Myocyte (in vitro differentiated cells): Measurements from ENCODE around the gene MIER2. TPM values are rescaled to one million over a fixed set of nuclear protein-coding genes. Genes with fewer than 3 reads are reported as not detected.

Source experiments
- DNase-seq: peaks from one replicate; pipeline ENCODE4 v3.0.0-alpha.2; 2012; ENCODE audit warnings: low read depth
- total RNA-seq: library from RNA; depleted of rRNA; stranded (reverse); fragments of >200 nt; gene quantifications from 2 replicates; pipeline ENCODE4 v1.2.3, GENCODE V29; 2014

Gene MIER2
- total RNA-seq, 1 donor from 2014 or later, result 16.0 TPM

- no peak for DNase-seq
Observed at GRCh38 chr19:310781-311496, 33.7 kb downstream of the MIER2 start.

DNA sequence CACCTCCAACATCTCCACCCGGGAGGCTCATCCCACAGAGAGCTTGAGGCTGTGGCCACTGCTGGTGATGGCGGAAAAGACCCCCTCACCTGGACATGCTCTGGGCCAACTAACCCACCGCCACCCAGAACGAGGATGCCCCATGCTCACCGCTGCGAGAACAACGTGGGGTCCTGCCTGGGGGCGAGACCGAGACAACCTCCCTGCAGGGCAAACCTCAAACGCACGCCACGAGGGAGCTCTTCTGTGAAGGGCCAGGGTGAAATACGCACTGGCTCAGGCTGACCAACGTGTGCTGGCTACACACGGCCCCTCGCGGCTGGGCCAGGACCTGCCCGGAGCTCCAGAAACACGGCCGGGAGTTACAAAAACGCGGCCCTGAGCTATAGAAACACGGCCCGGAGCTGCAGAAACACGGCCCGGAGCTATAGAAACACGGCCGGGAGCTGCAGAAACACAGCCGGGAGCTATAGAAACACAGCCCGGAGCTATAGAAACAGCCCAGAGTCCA lies 34.4 kb downstream of the MIER2 start:
- DNase-seq, result no peak

- DNase-seq, result no peak
Observed at GRCh38 chr19:309206-309565, 35.4 kb downstream of the MIER2 start.

DNA sequence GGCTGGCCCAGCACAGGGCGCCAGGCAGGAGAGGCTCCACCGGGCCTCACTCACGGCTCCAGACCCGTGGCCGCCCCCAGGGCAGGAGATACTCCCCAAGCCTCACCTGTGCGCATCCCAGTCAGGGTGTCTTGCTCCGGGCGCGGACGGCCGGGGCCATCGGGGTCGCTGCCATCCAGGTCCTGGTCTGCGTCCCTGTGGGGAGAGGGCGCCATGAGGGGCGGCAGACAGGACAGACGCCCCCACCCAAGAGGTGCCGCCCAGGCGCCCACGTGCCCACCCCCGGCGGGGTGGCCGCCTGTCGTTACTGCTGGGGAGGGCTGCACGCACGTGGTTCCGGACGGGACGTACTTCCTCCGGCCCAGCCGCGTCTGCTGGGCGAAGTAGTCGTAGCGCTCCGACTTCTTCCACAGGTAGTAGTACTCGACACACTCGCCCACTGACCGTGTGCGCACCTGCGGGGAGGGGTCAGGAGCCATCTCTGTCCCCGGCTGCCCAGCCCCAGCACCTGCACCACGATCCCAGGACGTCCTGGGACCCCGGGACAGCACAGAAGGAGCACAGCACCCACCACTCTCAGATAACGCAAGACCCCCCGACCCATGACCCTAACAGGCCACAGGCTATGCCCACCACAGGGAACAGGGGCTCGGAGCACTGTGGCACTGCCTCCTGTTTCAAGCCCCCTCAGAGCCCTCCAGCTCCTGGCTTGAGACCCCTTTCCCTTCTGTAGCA lies 36.0 kb downstream of the MIER2 start:
- DNase-seq, result no peak

- DNase-seq, result no peak
Observed at GRCh38 chr19:307793-308420, 36.7 kb downstream of the MIER2 start.

DNA sequence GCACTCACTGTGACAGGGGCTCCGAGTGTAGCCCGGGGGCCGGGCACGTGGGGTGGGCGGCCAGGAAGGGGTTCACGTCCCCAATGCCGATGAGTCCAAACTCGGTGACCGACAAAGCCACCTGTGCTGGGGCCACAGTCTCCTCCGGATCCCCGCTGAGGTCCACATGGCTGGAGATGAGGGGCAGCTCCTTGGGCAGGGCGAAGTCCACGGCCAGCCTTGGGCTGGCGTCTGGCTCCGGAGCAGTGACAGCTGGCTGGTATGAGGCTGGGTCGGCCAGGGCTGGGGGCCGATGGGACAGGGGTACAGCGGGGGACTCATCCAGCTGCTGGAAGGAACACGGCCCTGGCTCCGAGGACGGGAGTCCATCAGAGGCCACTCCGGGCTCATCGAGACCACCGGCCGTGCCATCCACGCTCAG lies 37.5 kb downstream of the MIER2 start:
- DNase-seq, result no peak

GRCh38 chr19:306151-306900 lies 38.3 kb downstream of the MIER2 start:
- DNase-seq, result no peak

- DNase-seq, result no peak
Observed at GRCh38 chr19:305240-306150, 39.1 kb downstream of the MIER2 start.

DNA sequence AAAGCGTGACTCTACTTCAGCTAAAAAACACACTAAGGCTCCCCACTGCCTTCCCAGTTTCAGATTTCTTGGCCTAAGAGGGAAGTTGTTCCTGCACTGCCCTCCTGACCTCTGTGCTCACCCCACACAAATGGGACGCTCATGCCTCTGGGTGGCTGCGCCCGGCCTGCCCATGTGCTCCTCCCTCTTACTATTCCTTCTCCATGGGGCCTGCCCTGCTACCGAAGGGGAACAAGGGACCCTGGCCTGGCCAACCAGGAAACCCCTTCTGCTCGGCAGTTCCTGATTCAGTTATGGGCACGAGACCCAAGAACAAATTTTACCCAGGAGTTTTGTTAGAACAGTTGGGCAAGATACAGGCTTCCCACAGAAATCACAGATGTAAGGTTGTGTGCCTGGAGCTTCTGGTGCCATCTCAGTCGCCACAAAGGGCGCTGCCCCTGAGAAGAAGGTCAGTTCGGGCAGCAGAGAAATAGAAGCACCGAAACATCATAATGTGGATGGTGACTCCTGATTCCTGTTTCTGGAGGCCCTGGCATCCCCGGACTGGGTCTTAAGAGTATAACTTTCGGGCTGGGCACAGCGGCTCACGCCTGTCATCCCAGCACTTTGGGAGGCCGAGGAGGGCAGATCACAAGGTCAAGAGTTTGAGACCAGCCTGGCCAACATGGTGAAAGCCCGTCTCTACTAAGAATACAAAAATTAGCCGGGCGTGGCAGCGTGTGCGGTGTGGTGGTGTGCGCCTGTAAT lies 47.9 kb downstream of the MIER2 start:
- DNase-seq, result no peak

- DNase-seq, result no peak
Observed at GRCh38 chr19:295687-296370, 48.8 kb downstream of the MIER2 start.

DNA sequence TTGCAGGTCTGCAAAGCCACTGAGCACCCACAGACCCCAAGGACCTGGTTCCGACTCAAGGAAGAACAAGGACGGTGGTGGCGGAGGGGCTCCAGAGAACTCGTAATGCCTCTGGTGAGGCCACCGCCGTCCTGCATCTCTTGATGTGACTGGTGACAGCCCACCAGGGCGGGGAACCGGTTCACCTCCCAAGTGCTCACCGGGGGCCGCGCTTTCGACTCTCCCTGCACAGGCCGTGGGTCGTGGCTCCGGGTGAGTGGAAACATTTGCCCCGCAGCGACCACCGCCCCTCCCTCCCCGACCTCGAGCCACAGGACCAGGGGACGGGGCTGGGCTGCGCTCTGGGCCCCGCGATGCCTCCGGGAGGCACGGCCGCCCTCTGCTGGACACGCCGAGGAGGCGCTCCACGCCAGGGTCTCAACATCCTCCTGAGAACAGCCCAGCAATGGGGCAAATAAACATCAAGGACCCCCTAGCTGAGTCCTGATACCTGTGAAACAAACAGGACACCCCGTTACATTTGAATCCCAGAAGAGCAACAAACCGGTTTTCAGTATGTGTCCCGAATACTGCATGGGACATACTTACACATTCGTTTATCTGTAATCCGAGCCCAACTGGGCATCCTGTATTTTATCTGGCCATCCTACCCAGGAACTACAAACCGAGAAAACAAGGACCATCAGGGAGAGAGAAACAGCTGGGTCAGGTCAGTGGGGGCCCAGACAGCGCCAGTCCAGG lies 49.5 kb downstream of the MIER2 start:
- peak; percentile 33 for DNase-seq

DNA sequence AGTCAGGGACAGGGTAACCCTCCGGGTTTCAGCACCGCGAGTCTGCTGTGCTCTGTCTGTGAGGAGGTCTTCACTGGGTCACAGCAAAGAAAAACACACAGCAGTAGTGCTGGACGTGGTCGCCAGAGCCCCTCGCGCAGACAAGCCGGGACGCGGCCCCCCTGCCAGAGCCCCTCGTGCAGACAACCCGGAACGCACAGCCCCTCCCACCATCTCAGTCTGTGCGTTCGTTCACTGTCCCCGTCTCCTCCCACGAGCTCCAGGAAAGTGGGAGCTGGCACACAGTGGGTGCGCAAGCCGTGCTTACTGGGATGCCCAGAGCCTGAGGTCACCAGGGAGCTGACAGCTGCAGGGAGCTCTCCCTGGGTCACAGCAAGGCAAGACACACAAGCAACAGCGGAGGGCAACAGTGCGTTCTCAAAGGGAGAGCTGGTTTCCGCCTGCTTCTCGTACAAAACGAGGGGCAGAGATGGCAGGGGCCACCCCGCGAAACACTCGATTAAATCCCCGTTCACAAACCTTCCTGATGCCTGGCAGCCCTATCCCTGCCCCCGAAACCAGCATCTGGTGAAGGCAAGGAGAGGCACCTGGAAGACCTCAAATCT lies 50.2 kb downstream of the MIER2 start:
- peak; percentile 56 for DNase-seq

GRCh38 chr19:293436-294110 lies 51.0 kb downstream of the MIER2 start:
- DNase-seq, result no peak

DNA sequence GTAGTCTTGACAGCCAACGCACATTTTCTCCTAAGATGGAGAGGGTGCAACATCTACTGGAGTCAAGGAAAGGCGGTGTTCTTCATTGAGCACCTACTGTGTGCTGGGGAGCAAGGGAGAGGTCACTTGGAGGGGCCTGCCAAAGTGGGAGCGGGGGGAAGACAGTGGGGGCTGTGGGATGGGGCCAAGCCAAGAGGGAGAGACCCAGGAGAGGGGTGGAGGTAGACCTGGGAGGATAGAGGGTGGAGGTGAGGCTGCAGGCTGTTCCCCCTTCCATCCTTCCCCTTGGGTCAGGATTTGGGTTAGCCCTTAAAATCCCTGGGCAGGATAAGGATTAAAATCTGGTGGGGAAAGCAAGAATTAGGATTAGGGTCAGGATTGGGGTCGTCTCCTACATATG lies 51.6 kb downstream of the MIER2 start:
- DNase-seq, result no peak

DNA sequence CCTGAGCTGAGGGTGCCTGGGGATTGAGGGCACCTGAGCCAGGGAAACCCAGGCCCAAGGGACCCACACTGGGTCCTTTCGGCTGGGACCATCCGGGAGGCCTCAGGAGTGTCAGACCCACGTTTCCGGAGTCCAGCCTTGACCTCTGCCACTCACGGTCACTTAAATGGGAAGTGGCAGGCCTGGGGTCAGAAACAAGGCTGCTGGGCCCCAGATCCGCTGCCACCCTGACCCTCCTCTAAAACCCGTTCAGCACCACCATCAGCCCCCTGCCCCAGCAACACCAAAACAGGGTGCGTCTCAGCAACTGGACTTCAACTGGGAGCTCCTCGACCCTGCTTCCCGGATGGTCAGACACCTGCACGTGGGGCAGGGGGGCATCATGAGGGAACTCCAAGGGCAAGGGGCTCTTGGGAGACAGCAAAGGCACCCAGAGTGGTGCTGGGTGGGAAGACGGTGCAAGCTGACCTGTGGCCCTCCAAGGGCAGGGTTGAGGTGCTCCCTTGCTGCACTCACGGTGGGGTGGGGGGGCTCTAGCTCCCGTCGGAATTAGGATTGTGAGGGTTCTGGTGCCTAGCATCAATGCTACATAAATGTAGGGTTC lies 52.2 kb downstream of the MIER2 start:
- DNase-seq, result no peak

- no peak for DNase-seq
Observed at GRCh38 chr19:291561-292280, 52.9 kb downstream of the MIER2 start.
